Fibroblast of villous mesenchyme (primary cell): Measurements from ENCODE around the gene SYNPR. TPM values are rescaled to one million over a fixed set of nuclear protein-coding genes. Genes with fewer than 3 reads are reported as not detected.

Experiments used
- DNase-seq: peaks from one replicate; pipeline ENCODE4 v3.0.0-alpha.2; 2010; ENCODE audit warnings: low read depth
- H3K4me3 ChIP-seq: 2 replicates; pipeline ENCODE4 v1.5.1; 2011; ENCODE audit warnings: low read depth, mild to moderate bottlenecking, low read length
- total RNA-seq: library from RNA; depleted of rRNA; stranded (reverse); fragments of >200 nt; gene quantifications from 2 replicates; pipeline ENCODE4 v1.2.3, GENCODE V29; 2012
- TF ChIP-seq, protein P1 (sequence below): IDR thresholded peaks from 2 replicates; pipeline ENCODE4 v1.5.1; 2012; ENCODE audit warnings: low read depth, mild to moderate bottlenecking, low read length; ENCODE audit not compliant: insufficient read depth

The SYNPR gene
- total RNA-seq, 1 donor: not detected

GRCh38 chr3:63450023-63450422 is 171.9 kb downstream of the SYNPR start:
- DNase-seq: no peak
- TF ChIP-seq, protein P1, sequence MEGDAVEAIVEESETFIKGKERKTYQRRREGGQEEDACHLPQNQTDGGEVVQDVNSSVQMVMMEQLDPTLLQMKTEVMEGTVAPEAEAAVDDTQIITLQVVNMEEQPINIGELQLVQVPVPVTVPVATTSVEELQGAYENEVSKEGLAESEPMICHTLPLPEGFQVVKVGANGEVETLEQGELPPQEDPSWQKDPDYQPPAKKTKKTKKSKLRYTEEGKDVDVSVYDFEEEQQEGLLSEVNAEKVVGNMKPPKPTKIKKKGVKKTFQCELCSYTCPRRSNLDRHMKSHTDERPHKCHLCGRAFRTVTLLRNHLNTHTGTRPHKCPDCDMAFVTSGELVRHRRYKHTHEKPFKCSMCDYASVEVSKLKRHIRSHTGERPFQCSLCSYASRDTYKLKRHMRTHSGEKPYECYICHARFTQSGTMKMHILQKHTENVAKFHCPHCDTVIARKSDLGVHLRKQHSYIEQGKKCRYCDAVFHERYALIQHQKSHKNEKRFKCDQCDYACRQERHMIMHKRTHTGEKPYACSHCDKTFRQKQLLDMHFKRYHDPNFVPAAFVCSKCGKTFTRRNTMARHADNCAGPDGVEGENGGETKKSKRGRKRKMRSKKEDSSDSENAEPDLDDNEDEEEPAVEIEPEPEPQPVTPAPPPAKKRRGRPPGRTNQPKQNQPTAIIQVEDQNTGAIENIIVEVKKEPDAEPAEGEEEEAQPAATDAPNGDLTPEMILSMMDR: no peak
- no peak overlapping the region for H3K4me3 ChIP-seq

GRCh38 chr3:63450634-63451363 is 172.7 kb downstream of the SYNPR start:
- no peak for DNase-seq
- no peak overlapping the region for H3K4me3 ChIP-seq
- TF ChIP-seq, protein P1: no peak

GRCh38 chr3:63456901-63457300 is 178.8 kb downstream of the SYNPR start:
- TF ChIP-seq, protein P1: no peak
- DNase-seq: no peak
- H3K4me3 ChIP-seq: no peak overlapping the region

DNA sequence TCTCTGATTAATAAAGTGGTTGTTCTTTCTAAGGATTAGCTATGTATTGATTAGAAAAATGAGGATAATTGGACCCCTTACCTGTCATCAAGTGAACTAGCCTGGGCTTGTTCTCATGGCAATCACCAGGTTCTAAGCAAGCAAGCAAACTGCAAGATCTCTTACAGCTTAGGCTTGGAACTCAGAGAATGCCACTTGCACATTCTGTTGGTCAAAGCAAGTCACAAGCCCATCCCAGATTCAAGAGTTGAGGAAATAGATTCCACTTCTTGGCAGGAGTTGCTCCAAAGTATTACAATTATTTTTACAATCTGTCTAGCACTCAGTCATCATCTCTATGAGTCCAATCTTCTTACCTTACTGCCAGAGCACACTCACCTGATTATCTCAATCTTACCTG is 180.3 kb downstream of the SYNPR start:
- H3K4me3 ChIP-seq: no peak overlapping the region
- TF ChIP-seq, protein P1: no peak
- DNase-seq: no peak

GRCh38 chr3:63462732-63463131 is 184.6 kb downstream of the SYNPR start:
- DNase-seq: no peak
- TF ChIP-seq, protein P1: no peak
- H3K4me3 ChIP-seq: no peak overlapping the region

GRCh38 chr3:63467392-63467791 is 189.3 kb downstream of the SYNPR start:
- no peak overlapping the region for H3K4me3 ChIP-seq
- TF ChIP-seq, protein P1: no peak
- DNase-seq: no peak

GRCh38 chr3:63470745-63471144 is 192.6 kb downstream of the SYNPR start:
- no peak overlapping the region for H3K4me3 ChIP-seq
- TF ChIP-seq, protein P1: no peak
- no peak for DNase-seq
